Gastrocnemius medialis (tissue), 4 donors: ENCODE measurements around the gene SLC37A1. TPM values are rescaled to one million over a fixed set of nuclear protein-coding genes. Genes with fewer than 3 reads are reported as not detected.
A peak's percentile ranks its signal among the peaks of the same experiment; 100 is the strongest.

Experiments
- ATAC-seq, 2 donors: fragments of 150-250 bp; one replicate each; pipeline ENCODE4 v1.9.1; 2016
- DNase-seq, 2 donors: peaks; one replicate each; pipeline ENCODE4 v3.0.0-alpha.2; 2019
- H3K27ac ChIP-seq, 4 donors: fragments of 200-600 bp; sonication (generic); 1 replicate in 1 of 4; 2 replicates in 3 of 4; pipeline ENCODE4 v1.5.1; 2016 to 2018; ENCODE audit warnings: mild to moderate bottlenecking in 2 of 4, moderate library complexity in 1 of 4
- H3K27me3 ChIP-seq, 3 donors: fragments of 200-600 bp; sonication (generic) in 2 of 3; 1 replicate in 1 of 3; 2 replicates in 2 of 3; pipeline versions ENCODE4 v1.5.1 to v1.6.0; 2016 to 2019; ENCODE audit warnings: mild to moderate bottlenecking in 1 of 3, moderate library complexity in 1 of 3
- H3K36me3 ChIP-seq, 2 donors: fragments of 200-600 bp; sonication (generic) in 1 of 2; one replicate each; pipeline ENCODE4 v1.5.1; 2017 to 2018
- H3K4me1 ChIP-seq, 2 donors: fragments of 200-600 bp; sonication (generic) in 1 of 2; one replicate each; pipeline ENCODE4 v1.5.1; 2016 to 2017; ENCODE audit warnings: mild to moderate bottlenecking in 2 of 2
- H3K4me3 ChIP-seq, 4 donors: fragments of 200-600 bp; sonication (generic) in 3 of 4; 1 replicate in 1 of 4; 2 replicates in 3 of 4; pipeline ENCODE4 v1.5.1; 2016 to 2019; ENCODE audit warnings: mild to moderate bottlenecking in 2 of 4
- H3K9me3 ChIP-seq, 3 donors: fragments of 200-600 bp; sonication (generic) in 2 of 3; 1 replicate in 1 of 3; 2 replicates in 2 of 3; pipeline ENCODE4 v1.5.1; 2016 to 2019
- POLR2A ChIP-seq, 2 donors: fragments of 450-650 bp; IDR thresholded peaks; one replicate each; pipeline ENCODE4 v1.6.1; 2017; ENCODE audit warnings: antibody characterized with exemption in 2 of 2, mild to moderate bottlenecking in 2 of 2, moderate library complexity in 2 of 2
- in situ Hi-C, 4 donors: fragments of 200-750 bp; cut with MboI; loops; one replicate each; pipeline versions ENCODE4 v1.15.0 to v1.8.0; 2017; ENCODE audit warnings: low sequenced_read_pairs in 4 of 4
- intact Hi-C: fragments of 100-400 bp; cut with DNase I; formaldehyde crosslinking; loops from one replicate; pipeline ENCODE4 v1.15.1; 2023; ENCODE audit warnings: low total_unique reads
- total RNA-seq, 4 donors: library from RNA; depleted of rRNA; stranded (reverse); fragments of >200 nt; gene quantifications; one replicate each; pipeline versions ENCODE4 v1.1.0 to v1.2.3, GENCODE V29; 2016
- TF ChIP-seq, protein P1 (sequence below), 5 experiments: fragments of 450-650 bp in 3 of 5; fragments of 200-600 bp in 2 of 5; sonication (generic) in 2 of 5; IDR thresholded peaks in 4 of 5; conservative IDR thresholded peaks in 1 of 5; 1 replicate in 4 of 5; 2 replicates in 1 of 5; pipeline ENCODE4 v1.5.1; 2016 to 2019; ENCODE audit warnings: antibody characterized with exemption in 5 of 5, mild to moderate bottlenecking in 3 of 5, moderate library complexity in 3 of 5

The SLC37A1 gene
- total RNA-seq, 4 donors from 2014 or later = 8.3 to 16.1 (median 12.4) TPM

DNA sequence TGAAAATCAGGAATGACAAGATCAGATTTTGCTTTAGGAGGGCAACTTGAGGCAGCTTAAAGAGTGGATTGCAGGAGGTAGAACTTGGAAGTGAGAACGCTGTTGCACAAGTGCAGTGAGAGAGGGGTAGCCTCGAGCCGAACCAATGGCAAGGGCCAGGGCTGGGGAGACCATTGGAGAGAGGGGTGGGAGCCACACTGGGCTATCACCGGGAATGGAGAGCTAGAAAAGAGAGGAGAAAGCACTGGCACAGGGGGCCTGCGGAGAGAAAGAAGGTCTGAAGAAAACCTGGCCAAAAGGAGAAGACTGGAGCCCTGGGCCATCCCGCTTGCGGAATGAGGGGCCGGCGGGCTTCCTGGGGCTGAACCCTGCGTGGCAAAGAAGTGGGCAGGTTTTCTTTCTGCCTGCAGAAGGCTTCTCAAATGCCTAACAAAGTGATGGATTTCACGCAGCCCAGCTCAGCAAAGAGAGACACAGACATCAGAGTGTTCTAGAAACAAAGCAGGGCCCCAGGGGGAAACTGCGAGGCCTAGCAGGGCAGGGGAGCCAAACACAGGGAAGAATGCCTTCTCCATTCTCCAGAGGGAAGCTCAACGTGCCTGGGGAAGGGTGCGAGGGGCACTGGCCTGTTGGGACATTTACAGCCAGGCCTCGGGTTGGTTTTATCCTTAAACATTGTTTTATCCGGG, 1.2 kb upstream of the SLC37A1 start:
- H3K9me3 ChIP-seq = no peaks in the 10 kb centered on the region
- H3K27me3 ChIP-seq = no peaks in the 10 kb centered on the region
- H3K36me3 ChIP-seq = no peaks in the 10 kb centered on the region
- peaks cover 8 to 10% of the 10 kb centered on the region in 2 donors for H3K4me1 ChIP-seq
- DNase-seq = no peak
- intact Hi-C loops (loop anchor here (2.0 kb wide), 1 partner anchor 46 kb away; no protein-coding TSS in a partner anchor), in situ Hi-C loops (no loop called here)
- H3K4me3 ChIP-seq = no peak overlapping the region
- no peak for ATAC-seq
- H3K27ac ChIP-seq = peak overlapping the region; percentile 80 to 90 (median 86)
- no peak for TF ChIP-seq POLR2A (IDR thresholded peaks at IDR 0.05)
- TF ChIP-seq, protein P1, sequence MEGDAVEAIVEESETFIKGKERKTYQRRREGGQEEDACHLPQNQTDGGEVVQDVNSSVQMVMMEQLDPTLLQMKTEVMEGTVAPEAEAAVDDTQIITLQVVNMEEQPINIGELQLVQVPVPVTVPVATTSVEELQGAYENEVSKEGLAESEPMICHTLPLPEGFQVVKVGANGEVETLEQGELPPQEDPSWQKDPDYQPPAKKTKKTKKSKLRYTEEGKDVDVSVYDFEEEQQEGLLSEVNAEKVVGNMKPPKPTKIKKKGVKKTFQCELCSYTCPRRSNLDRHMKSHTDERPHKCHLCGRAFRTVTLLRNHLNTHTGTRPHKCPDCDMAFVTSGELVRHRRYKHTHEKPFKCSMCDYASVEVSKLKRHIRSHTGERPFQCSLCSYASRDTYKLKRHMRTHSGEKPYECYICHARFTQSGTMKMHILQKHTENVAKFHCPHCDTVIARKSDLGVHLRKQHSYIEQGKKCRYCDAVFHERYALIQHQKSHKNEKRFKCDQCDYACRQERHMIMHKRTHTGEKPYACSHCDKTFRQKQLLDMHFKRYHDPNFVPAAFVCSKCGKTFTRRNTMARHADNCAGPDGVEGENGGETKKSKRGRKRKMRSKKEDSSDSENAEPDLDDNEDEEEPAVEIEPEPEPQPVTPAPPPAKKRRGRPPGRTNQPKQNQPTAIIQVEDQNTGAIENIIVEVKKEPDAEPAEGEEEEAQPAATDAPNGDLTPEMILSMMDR (IDR thresholded peaks at IDR 0.05 in 4 of 5, conservative IDR thresholded peaks at IDR 0.05 in 1 of 5) = no peak

GRCh38 chr21:42513985-42514882, 582 bp downstream of the SLC37A1 start:
- in situ Hi-C loops (no loop called here), intact Hi-C loops (loop anchor here (2.0 kb wide), 2 partner anchors 17 to 47 kb away; partner anchors contain the start of gene RSPH1)
- Histone ChIP-seq H3K27ac (peak overlapping the region; percentile 79 to 89 (median 82)), H3K4me1 (peaks cover 10 to 13% of the 10 kb centered on the region in 2 donors), H3K27me3 (no peaks in the 10 kb centered on the region), H3K9me3 (no peaks in the 10 kb centered on the region), H3K4me3 (peak overlapping the region; percentile 59 to 91 (median 78)), H3K36me3 (peaks cover 0 to 8% of the 10 kb centered on the region in 2 donors)
- ATAC-seq = peak; percentile 50 to 61
- DNase-seq = peak in 1 of 2 donors; percentile 45
- TF ChIP-seq, protein P1 (IDR thresholded peaks at IDR 0.05 in 4 of 5, conservative IDR thresholded peaks at IDR 0.05 in 1 of 5) = no peak
- TF ChIP-seq POLR2A (IDR thresholded peaks at IDR 0.05) = peak; percentile 44 to 53

DNA sequence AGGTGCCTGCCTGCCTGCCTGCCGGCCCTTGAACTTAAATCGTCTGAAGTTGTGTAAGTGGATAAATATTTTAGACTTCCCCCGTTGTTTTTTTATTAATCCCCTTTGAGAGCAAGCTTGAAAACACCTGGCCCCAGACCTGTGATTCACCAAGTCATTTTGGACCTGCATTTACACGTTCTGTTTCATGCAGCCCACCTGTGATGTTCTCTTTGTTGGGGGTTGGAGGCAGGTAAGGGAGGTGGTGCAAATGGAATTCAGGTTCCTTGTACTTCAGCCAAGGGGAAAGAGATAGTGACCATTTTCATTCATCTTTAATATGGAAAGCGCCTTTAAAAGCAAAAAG, 1.2 kb downstream of the SLC37A1 start:
- Histone ChIP-seq H3K4me1 (peaks cover 10 to 13% of the 10 kb centered on the region in 2 donors), H3K4me3 (peak overlapping the region; percentile 59 to 91 (median 78)), H3K9me3 (no peaks in the 10 kb centered on the region), H3K36me3 (peaks cover 0 to 12% of the 10 kb centered on the region in 2 donors), H3K27ac (peak overlapping the region; percentile 79 to 89 (median 82)), H3K27me3 (no peaks in the 10 kb centered on the region)
- no peak for ATAC-seq
- in situ Hi-C loops = no loop called here
- TF ChIP-seq POLR2A (IDR thresholded peaks at IDR 0.05) = no peak
- TF ChIP-seq, protein P1 (IDR thresholded peaks at IDR 0.05 in 4 of 5, conservative IDR thresholded peaks at IDR 0.05 in 1 of 5) = no peak
- DNase-seq = no peak
- intact Hi-C loops = loop anchor here (2.0 kb wide), 1 partner anchor 18 kb away; the partner anchor contains the start of gene RSPH1

GRCh38 chr21:42515708-42516502, 2.3 kb downstream of the SLC37A1 start:
- intact Hi-C loops (loop anchor here (2.0 kb wide), 1 partner anchor 19 kb away; the partner anchor contains the start of gene RSPH1), in situ Hi-C loops (no loop called here)
- H3K9me3 ChIP-seq = no peaks in the 10 kb centered on the region
- H3K36me3 ChIP-seq = peaks cover 0 to 12% of the 10 kb centered on the region in 2 donors
- ATAC-seq (no peak), DNase-seq (no peak)
- TF ChIP-seq POLR2A (IDR thresholded peaks at IDR 0.05) = no peak
- TF ChIP-seq, protein P1 (IDR thresholded peaks at IDR 0.05 in 4 of 5, conservative IDR thresholded peaks at IDR 0.05 in 1 of 5) = no peak
- peaks cover 10 to 13% of the 10 kb centered on the region in 2 donors for H3K4me1 ChIP-seq
- H3K4me3 ChIP-seq = no peak overlapping the region
- H3K27ac ChIP-seq = peak overlapping the region in 1 of 4 donors; percentile 18
- no peaks in the 10 kb centered on the region for H3K27me3 ChIP-seq
